Spinal cord (tissue), 10 donors: ENCODE results near the gene TMED4. TPM values are rescaled to one million over a fixed set of nuclear protein-coding genes. Genes with fewer than 3 reads are reported as not detected.

Experiments
- DNase-seq, 6 donors: peaks; one replicate each; pipeline versions ENCODE4 v3.0.0 to v3.0.0-alpha.2; 2013 to 2015; ENCODE audit warnings: low spot score in 6 of 6, low read depth in 4 of 6
- H3K27ac ChIP-seq: one replicate; pipeline ENCODE4 v1.5.1; 2013; ENCODE audit warnings: low read depth, low read length, control low read depth
- H3K27me3 ChIP-seq: one replicate; pipeline ENCODE4 v1.6.1; 2013; ENCODE audit warnings: low read length; ENCODE audit not compliant: control insufficient read depth, insufficient read depth
- H3K36me3 ChIP-seq: one replicate; pipeline ENCODE4 v1.6.1; 2013; ENCODE audit warnings: low read length; ENCODE audit not compliant: control insufficient read depth, insufficient read depth
- H3K4me1 ChIP-seq: one replicate; pipeline ENCODE4 v1.6.1; 2013; ENCODE audit warnings: low read length; ENCODE audit not compliant: control insufficient read depth, insufficient read depth
- H3K4me3 ChIP-seq: one replicate; pipeline ENCODE4 v1.5.1; 2013; ENCODE audit warnings: low read depth, low read length, control low read depth
- H3K9me3 ChIP-seq: one replicate; pipeline ENCODE4 v1.6.1; 2013; ENCODE audit warnings: low read length; ENCODE audit not compliant: control insufficient read depth, insufficient read depth
- WGBS: methylation state at CpG from one replicate; pipeline ENCODE4 v1.1.5; 2013; ENCODE audit warnings: missing lambda C conversion rate; ENCODE audit not compliant: insufficient coverage; 5-methylcytosine and 5-hydroxymethylcytosine counted together
- polyA plus RNA-seq, 2 donors: library from polyadenylated mRNA; unstranded; fragments of 120-200 nt; gene quantifications; one replicate each; pipeline ENCODE4 v1.2.1, GENCODE V29; 2013; ENCODE audit not compliant: insufficient read length in 2 of 2
- total RNA-seq, 2 donors: library from RNA; depleted of rRNA in 1 of 2; stranded (reverse); fragments of 120-200 nt in 1 of 2; fragments of >200 nt in 1 of 2; gene quantifications; one replicate each; pipeline versions ENCODE4 v1.2.3 to v1.2.4, GENCODE V29; 2013 to 2014
- donor health status: healthy.

Gene TMED4
- total and polyA plus RNA-seq, 4 donors = 65.9 to 125 (median 91.5) TPM

DNA sequence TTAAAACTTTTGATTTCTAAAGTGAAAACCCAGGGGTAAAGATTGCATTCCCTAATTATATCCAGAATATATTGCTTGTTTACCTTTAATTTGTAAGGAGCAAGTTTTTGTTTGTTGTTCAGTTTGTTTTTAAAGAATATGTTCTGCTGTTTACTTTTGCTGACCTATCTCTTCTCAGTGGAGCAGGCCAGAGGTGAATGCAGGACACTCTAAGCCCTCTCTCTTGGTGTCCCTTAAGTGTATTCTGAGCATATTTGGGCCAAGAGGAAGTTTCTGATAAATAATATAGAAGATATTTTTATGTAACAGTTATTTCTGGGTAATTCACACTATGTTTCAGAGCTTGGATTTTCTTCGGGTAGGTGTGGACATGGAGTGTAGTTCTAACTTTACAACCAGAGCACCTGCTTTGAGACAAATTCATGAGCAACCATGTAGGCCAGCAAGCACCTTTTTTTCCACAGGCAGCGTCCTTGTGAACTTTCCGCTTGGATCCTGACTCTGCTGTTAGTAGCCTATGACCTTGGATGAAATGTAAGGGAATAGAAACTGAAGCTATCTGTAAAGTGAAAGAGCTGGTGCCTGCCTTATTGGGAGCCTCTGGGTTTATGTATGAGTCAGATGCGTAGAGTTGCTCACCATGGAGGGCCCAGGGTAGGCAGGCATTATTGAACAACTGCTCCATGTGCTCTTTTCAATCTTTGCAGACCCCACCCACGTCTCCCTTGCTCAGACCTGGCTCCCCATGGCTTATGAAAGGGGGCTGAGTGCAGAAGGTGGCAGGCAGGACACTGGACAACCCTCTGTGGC, 40.5 kb upstream of the TMED4 start:
- peaks cover 5% of the 10 kb centered on the region for H3K4me1 ChIP-seq

DNA sequence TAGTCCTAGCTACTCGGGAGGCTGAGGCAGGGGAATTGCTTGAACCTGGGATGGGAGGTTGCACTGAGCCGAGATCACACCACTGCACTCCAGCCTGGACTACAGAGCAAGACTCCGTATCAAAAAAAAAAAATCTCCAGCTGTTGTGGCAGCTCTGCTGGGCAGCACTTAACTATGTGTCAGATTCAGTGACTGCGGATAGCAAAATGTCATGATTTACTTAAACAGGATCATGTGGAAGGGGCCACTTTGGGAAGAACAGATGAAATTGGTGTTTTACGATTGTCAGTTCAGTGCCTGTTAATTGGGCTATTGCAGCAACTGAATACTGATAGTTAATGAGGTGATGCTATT, 39.7 kb upstream of the TMED4 start:
- no peak for DNase-seq
- 87% methylated on average over 3 of the region's 5 CpGs for WGBS
- Histone ChIP-seq H3K9me3 (no peaks in the 10 kb centered on the region), H3K4me3 (no peak overlapping the region), H3K27me3 (no peaks in the 10 kb centered on the region), H3K4me1 (peaks cover 4% of the 10 kb centered on the region), H3K27ac (no peak overlapping the region), H3K36me3 (peaks cover 17% of the 10 kb centered on the region)

More for the DNA sequence above, 40.5 kb upstream of the TMED4 start:
- no peak overlapping the region for H3K4me3 ChIP-seq
- H3K27ac ChIP-seq = no peak overlapping the region
- peaks cover 22% of the 10 kb centered on the region for H3K36me3 ChIP-seq
- WGBS = 88% methylated on average over 4 of the region's 5 CpGs
- DNase-seq = no peak
- H3K9me3 ChIP-seq = no peaks in the 10 kb centered on the region
- no peaks in the 10 kb centered on the region for H3K27me3 ChIP-seq

- Histone ChIP-seq H3K4me1 (no peaks in the 10 kb centered on the region), H3K27ac (no peak overlapping the region), H3K27me3 (no peaks in the 10 kb centered on the region), H3K9me3 (no peaks in the 10 kb centered on the region), H3K4me3 (no peak overlapping the region), H3K36me3 (peaks cover 12% of the 10 kb centered on the region)
- no peak for DNase-seq
- WGBS = 97% methylated on average over 5 of the region's 11 CpGs
These were observed 39.2 kb upstream of the TMED4 start for GRCh38 chr7:44621034-44621749.

DNA sequence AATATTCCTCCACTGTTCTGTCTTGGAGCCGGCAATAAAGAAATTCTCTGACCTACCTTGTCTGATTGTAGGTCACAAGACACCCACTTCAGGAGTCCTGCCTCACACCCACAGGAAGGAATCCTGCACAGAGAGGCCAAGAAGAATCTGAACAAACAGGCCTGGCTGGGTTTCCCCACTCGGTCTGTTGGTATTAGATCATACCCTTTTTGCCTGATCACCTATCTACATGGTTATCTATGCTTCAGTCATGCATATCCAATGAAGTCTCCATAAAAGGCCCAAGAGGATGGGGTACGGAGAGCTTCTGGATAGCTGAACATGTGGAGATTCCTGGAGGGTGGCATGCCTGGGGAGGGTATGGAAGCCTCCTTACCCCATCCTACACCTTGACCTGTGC, 36.7 kb upstream of the TMED4 start:
- no peak for DNase-seq
- no peak overlapping the region for H3K4me3 ChIP-seq
- no peak overlapping the region for H3K27ac ChIP-seq
- 90% methylated on average over 2 of the region's 3 CpGs for WGBS
- H3K4me1 ChIP-seq = peaks cover 2% of the 10 kb centered on the region
- H3K36me3 ChIP-seq = no peaks in the 10 kb centered on the region
- H3K27me3 ChIP-seq = no peaks in the 10 kb centered on the region
- no peaks in the 10 kb centered on the region for H3K9me3 ChIP-seq

- no CpG with 5 or more reads among the region's 1 CpG for WGBS
- Histone ChIP-seq H3K4me1 (peaks cover 2% of the 10 kb centered on the region), H3K9me3 (no peaks in the 10 kb centered on the region), H3K4me3 (no peak overlapping the region), H3K27me3 (no peaks in the 10 kb centered on the region), H3K27ac (no peak overlapping the region), H3K36me3 (no peaks in the 10 kb centered on the region)
- DNase-seq = no peak
These were observed 36.0 kb upstream of the TMED4 start for GRCh38 chr7:44618045-44618444.

DNA sequence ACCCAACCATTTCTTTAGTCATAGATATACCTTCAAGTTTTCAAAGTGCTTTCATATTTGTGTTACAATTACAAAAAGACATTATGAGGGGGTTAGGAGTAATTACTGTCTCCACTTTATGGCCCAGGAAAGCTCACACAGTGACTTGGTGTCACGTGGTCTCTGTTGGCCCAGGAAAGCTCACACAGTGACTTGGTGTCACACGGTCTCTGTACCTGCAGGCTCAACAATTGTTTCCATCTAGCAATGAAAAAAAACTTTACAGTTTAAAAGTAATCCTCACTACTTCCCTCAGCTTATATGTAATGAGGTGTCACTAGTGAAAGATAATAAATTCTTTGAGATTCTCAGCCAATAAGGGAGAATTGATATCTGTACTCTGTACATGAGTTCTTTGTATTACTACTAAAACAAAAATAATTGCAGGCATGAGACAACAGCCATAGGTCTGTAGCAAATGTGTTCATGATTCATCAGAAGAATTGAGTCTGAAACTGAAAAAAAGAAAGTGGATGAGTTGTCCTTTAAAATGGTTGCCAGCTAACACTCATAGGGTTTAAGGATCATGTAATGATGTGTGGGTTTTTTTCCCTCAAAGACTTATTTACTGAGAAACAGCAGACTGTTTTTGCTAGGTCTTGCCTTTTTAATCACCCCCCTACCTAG, 35.3 kb upstream of the TMED4 start:
- Histone ChIP-seq H3K36me3 (no peaks in the 10 kb centered on the region), H3K4me1 (peaks cover 2% of the 10 kb centered on the region), H3K27ac (no peak overlapping the region), H3K4me3 (no peak overlapping the region), H3K9me3 (no peaks in the 10 kb centered on the region), H3K27me3 (no peaks in the 10 kb centered on the region)
- no peak for DNase-seq
- WGBS = no CpG with 5 or more reads among the region's 2 CpGs

GRCh38 chr7:44616545-44616944, 34.5 kb upstream of the TMED4 start:
- Histone ChIP-seq H3K4me1 (peaks cover 2% of the 10 kb centered on the region), H3K27me3 (no peaks in the 10 kb centered on the region), H3K27ac (no peak overlapping the region), H3K36me3 (no peaks in the 10 kb centered on the region), H3K9me3 (no peaks in the 10 kb centered on the region), H3K4me3 (no peak overlapping the region)
- 95% methylated on average over 4 of the region's 12 CpGs for WGBS
- no peak for DNase-seq

DNA sequence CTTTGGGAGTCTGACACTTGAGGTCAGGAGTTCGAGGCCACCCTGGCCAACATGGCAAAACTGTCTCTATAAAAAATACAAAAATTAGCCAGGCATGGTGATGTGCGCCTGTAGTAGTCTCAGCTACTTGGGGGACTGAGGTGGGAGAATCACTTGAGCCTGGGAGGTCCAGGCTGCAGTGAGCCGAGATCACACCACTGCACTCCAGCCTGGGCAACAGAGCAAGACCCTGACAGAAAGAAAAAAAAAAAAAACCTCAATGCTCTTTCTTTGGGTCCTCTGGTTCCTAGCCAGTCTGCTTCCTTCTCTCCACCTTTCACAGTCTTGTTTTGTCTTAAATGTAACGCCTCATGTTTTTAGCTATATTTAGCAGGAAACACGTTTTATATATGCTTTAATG, 33.8 kb upstream of the TMED4 start:
- Histone ChIP-seq H3K27ac (no peak overlapping the region), H3K4me1 (peaks cover 2% of the 10 kb centered on the region), H3K36me3 (no peaks in the 10 kb centered on the region), H3K9me3 (no peaks in the 10 kb centered on the region), H3K4me3 (no peak overlapping the region), H3K27me3 (no peaks in the 10 kb centered on the region)
- DNase-seq = no peak
- 100% methylated on average over 1 of the region's 5 CpGs for WGBS

- no peaks in the 10 kb centered on the region for H3K36me3 ChIP-seq
- peaks cover 2% of the 10 kb centered on the region for H3K4me1 ChIP-seq
- H3K9me3 ChIP-seq = no peaks in the 10 kb centered on the region
- no peak for DNase-seq
- H3K27ac ChIP-seq = no peak overlapping the region
- 100% methylated on average over 2 of the region's 2 CpGs for WGBS
- no peaks in the 10 kb centered on the region for H3K27me3 ChIP-seq
- no peak overlapping the region for H3K4me3 ChIP-seq
These were observed 33.1 kb upstream of the TMED4 start for GRCh38 chr7:44615149-44615611.
